GM15510 (cell line): Measurements from ENCODE around the gene PPP1R3G.

Experiments used
- POLR2A ChIP-seq: IDR thresholded peaks from 3 replicates; pipeline ENCODE4 v1.6.1; 2011; ENCODE audit warnings: borderline replicate concordance; ENCODE audit not compliant: insufficient read length; ENCODE audit errors: extremely low read depth

PPP1R3G gene

GRCh38 chr6:5100806-5101205 is 15.7 kb downstream of the PPP1R3G start:
- TF ChIP-seq POLR2A = no peak

- no peak for TF ChIP-seq POLR2A
Measured at GRCh38 chr6:5102267-5102970, 17.3 kb downstream of the PPP1R3G start.

GRCh38 chr6:5103250-5103649 is 18.1 kb downstream of the PPP1R3G start:
- TF ChIP-seq POLR2A = no peak

- TF ChIP-seq POLR2A = no peak
Measured at GRCh38 chr6:5104667-5105066, 19.5 kb downstream of the PPP1R3G start.

GRCh38 chr6:5105146-5105545 is 20.0 kb downstream of the PPP1R3G start:
- TF ChIP-seq POLR2A = no peak

- no peak for TF ChIP-seq POLR2A
Measured at GRCh38 chr6:5107341-5107740, 22.2 kb downstream of the PPP1R3G start.

GRCh38 chr6:5108068-5108467 is 22.9 kb downstream of the PPP1R3G start:
- no peak for TF ChIP-seq POLR2A

- TF ChIP-seq POLR2A = no peak
Measured at GRCh38 chr6:5108536-5109150, 23.5 kb downstream of the PPP1R3G start.

- TF ChIP-seq POLR2A = no peak
Measured at GRCh38 chr6:5109436-5109835, 24.3 kb downstream of the PPP1R3G start.

GRCh38 chr6:5110246-5110645 is 25.1 kb downstream of the PPP1R3G start:
- no peak for TF ChIP-seq POLR2A

GRCh38 chr6:5111626-5112025 is 26.5 kb downstream of the PPP1R3G start:
- no peak for TF ChIP-seq POLR2A

GRCh38 chr6:5112066-5112799 is 27.1 kb downstream of the PPP1R3G start:
- no peak for TF ChIP-seq POLR2A

GRCh38 chr6:5113096-5113495 is 28.0 kb downstream of the PPP1R3G start:
- TF ChIP-seq POLR2A = no peak

- no peak for TF ChIP-seq POLR2A
Measured at GRCh38 chr6:5115168-5115567, 30.0 kb downstream of the PPP1R3G start.

- no peak for TF ChIP-seq POLR2A
Measured at GRCh38 chr6:5116243-5116991, 31.3 kb downstream of the PPP1R3G start.

GRCh38 chr6:5119090-5119951 is 34.2 kb downstream of the PPP1R3G start:
- TF ChIP-seq POLR2A = no peak
